ENCODE results near the gene SNCG. TPM values are rescaled to one million over a fixed set of nuclear protein-coding genes. Genes with fewer than 3 reads are reported as not detected.

Gene SNCG
- not detected in 2 replicates for total RNA-seq (2021)
- Bru-seq, nascent RNA, result not detected
- not detected for BruChase-seq, experiment 1, labeled RNA remaining after a 2-hour chase
- percentile 20 among the genes with signal in this experiment for BruChase-seq, experiment 2, labeled RNA remaining after a 6-hour chase
- long read RNA-seq, result 0 reads

DNA sequence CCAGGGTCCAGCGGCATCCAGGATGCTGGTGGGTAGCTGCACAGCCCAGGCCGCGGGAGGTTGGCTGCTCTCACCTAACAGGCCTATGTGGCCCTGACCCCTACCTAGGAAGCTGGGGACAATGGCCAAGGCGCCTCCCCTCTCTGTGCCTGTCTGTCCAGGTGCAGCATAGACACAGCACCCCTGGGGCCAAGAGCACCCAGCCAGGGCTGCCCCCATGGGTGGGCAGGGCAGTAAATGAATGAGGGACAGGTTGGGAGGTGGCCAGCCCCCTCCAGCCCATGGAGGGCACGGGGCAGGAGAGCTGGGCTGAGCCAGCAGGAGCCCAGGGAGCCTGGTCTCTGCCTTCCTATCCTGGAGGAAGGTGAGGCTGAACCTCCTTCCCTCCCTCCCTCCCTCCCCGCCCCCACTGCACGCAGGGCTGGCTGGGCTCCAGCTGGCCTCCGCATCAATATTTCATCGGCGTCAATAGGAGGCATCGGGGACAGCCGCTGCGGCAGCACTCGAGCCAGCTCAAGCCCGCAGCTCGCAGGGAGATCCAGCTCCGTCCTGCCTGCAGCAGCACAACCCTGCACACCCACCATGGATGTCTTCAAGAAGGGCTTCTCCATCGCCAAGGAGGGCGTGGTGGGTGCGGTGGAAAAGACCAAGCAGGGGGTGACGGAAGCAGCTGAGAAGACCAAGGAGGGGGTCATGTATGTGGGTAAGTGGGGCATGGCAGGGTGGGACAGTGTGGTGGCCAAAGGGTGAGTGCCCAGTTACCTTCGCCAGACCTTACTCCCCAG, at the start of gene SNCG:
Gene SNCG, plus strand, starts transcription at position 484 of the 785 bp plus-strand sequence. Its CDS starts 99 bp downstream, at position 583.
- DNase-seq (ENCODE audit: low spot score), result peak; percentile 39
- POLR2A ChIA-PET (ENCODE audit: low non-redundant PET), result no interaction called here
- intact Hi-C loops (cut with micrococcal nuclease; ENCODE audit: unreplicated experiment), result no loop called here
- no peaks in the 10 kb centered on the region for H3K36me3 ChIP-seq (ENCODE audit: insufficient read depth, low read length, poor library complexity, severe bottlenecking)
- H3K27ac ChIP-seq (ENCODE audit: low read depth, low read length, poor library complexity, severe bottlenecking), result no peak within 1 kb of the TSS
- no peaks in the 10 kb centered on the region for H3K27me3 ChIP-seq (replicated peaks; ENCODE audit: insufficient read depth, low read depth, low read length, poor library complexity)
- H3K9me3 ChIP-seq (ENCODE audit: low read depth, low read length, poor library complexity, severe bottlenecking), result no peaks in the 10 kb centered on the region
- H3K4me1 ChIP-seq (ENCODE audit: insufficient read depth, low read length, poor library complexity, severe bottlenecking), result peaks cover 25% of the 10 kb centered on the region
- TF ChIP-seq EZH2 (IDR thresholded peaks at IDR 0.05; ENCODE audit: borderline replicate concordance, low read depth, low read length, poor library complexity, severe bottlenecking), result no peak
- TF ChIP-seq, protein P1, sequence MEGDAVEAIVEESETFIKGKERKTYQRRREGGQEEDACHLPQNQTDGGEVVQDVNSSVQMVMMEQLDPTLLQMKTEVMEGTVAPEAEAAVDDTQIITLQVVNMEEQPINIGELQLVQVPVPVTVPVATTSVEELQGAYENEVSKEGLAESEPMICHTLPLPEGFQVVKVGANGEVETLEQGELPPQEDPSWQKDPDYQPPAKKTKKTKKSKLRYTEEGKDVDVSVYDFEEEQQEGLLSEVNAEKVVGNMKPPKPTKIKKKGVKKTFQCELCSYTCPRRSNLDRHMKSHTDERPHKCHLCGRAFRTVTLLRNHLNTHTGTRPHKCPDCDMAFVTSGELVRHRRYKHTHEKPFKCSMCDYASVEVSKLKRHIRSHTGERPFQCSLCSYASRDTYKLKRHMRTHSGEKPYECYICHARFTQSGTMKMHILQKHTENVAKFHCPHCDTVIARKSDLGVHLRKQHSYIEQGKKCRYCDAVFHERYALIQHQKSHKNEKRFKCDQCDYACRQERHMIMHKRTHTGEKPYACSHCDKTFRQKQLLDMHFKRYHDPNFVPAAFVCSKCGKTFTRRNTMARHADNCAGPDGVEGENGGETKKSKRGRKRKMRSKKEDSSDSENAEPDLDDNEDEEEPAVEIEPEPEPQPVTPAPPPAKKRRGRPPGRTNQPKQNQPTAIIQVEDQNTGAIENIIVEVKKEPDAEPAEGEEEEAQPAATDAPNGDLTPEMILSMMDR (conservative IDR thresholded peaks at IDR 0.05; ENCODE audit: low read depth, low read length), result no peak
- CTCF ChIA-PET, result interaction anchor here (0.9 kb wide), 1 partner anchor 19 kb away, joined by 15 read pairs; no protein-coding TSS in a partner anchor
- no TSS peak for BruUV-seq (replicated peaks)
- H3K4me3 ChIP-seq (ENCODE audit: low read depth, low read length, poor library complexity, severe bottlenecking), result no peak within 1 kb of the TSS

DNA sequence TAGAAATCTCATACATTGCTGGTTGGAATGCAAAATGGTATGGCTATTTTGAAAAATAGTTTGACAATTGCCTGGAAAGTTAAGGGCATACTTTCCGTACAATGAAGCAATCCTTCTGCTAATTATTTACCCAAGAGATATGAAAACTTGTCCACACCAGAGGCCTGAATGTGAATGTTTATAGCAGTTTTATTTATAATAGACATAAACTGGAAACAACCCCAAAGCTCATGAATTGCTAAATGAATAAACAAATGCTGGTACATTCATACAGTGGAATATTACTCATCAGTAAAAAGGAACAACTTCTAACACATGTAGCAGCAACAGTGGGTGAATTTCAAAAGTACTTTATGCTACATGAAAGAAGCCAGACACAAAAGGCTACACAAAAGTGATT, 43.7 kb upstream of the SNCG start:
- Histone ChIP-seq H3K27me3 (replicated peaks; ENCODE audit: insufficient read depth, low read depth, low read length, poor library complexity) (no peaks in the 10 kb centered on the region), H3K36me3 (ENCODE audit: insufficient read depth, low read length, poor library complexity, severe bottlenecking) (peaks cover 64% of the 10 kb centered on the region), H3K4me3 (ENCODE audit: low read depth, low read length, poor library complexity, severe bottlenecking) (no peak overlapping the region), H3K4me1 (ENCODE audit: insufficient read depth, low read length, poor library complexity, severe bottlenecking) (peaks cover 12% of the 10 kb centered on the region), H3K27ac (ENCODE audit: low read depth, low read length, poor library complexity, severe bottlenecking) (no peak overlapping the region), H3K9me3 (ENCODE audit: low read depth, low read length, poor library complexity, severe bottlenecking) (no peaks in the 10 kb centered on the region)
- POLR2A ChIA-PET (ENCODE audit: low non-redundant PET), result no interaction called here
- CTCF ChIA-PET, result no interaction called here
- intact Hi-C loops (cut with micrococcal nuclease; ENCODE audit: unreplicated experiment), result loop anchor here (5.0 kb wide), 1 partner anchor 202 kb away; no protein-coding TSS in a partner anchor
- no peak for DNase-seq (ENCODE audit: low spot score)
- BruUV-seq (replicated peaks), result no TSS peak
- TF ChIP-seq, protein P1 (conservative IDR thresholded peaks at IDR 0.05; ENCODE audit: low read depth, low read length), result no peak
- no peak for TF ChIP-seq EZH2 (IDR thresholded peaks at IDR 0.05; ENCODE audit: borderline replicate concordance, low read depth, low read length, poor library complexity, severe bottlenecking)

DNA sequence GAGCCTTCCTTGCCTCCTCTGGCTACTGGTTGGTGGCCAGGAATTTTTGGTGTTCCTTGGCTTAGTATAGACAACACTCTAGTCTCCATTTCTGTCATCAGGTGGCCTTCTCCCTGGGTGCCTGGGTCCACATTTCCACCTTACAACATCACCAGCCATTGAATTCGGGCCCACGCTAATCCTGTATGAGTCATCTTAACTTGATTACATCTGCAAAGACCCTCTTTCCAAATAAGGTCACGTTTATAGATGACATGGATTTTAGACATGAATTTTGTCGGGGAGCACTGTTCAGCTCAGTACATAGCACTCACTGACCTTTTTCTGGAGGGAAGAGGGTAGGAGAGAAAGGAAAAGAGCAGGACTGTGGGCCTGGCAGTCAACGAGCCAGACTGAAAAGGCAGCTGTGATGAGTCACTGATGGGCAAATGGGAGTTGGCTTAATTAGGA, 40.4 kb upstream of the SNCG start:
- Histone ChIP-seq H3K27ac (ENCODE audit: low read depth, low read length, poor library complexity, severe bottlenecking) (peak overlapping the region; percentile 67), H3K4me3 (ENCODE audit: low read depth, low read length, poor library complexity, severe bottlenecking) (no peak overlapping the region), H3K4me1 (ENCODE audit: insufficient read depth, low read length, poor library complexity, severe bottlenecking) (peaks cover 12% of the 10 kb centered on the region), H3K36me3 (ENCODE audit: insufficient read depth, low read length, poor library complexity, severe bottlenecking) (peaks cover 83% of the 10 kb centered on the region), H3K9me3 (ENCODE audit: low read depth, low read length, poor library complexity, severe bottlenecking) (no peaks in the 10 kb centered on the region), H3K27me3 (replicated peaks; ENCODE audit: insufficient read depth, low read depth, low read length, poor library complexity) (no peaks in the 10 kb centered on the region)
- POLR2A ChIA-PET (ENCODE audit: low non-redundant PET), result interaction anchor here (0.6 kb wide), 1 partner anchor 160 kb away, joined by 3 read pairs; no protein-coding TSS in a partner anchor
- intact Hi-C loops (cut with micrococcal nuclease; ENCODE audit: unreplicated experiment), result loop anchor here (5.0 kb wide), 1 partner anchor 206 kb away; no protein-coding TSS in a partner anchor
- peak; percentile 77 for DNase-seq (ENCODE audit: low spot score)
- BruUV-seq (replicated peaks), result no TSS peak
- CTCF ChIA-PET, result no interaction called here
- no peak for TF ChIP-seq EZH2 (IDR thresholded peaks at IDR 0.05; ENCODE audit: borderline replicate concordance, low read depth, low read length, poor library complexity, severe bottlenecking)
- TF ChIP-seq, protein P1 (conservative IDR thresholded peaks at IDR 0.05; ENCODE audit: low read depth, low read length), result no peak

All from A673 (cell line).